ENCODE results near the gene KIF19.
"Not testable (repeated sequence)": the region's sequence is repeated elsewhere in the genome, so short reads cannot be mapped to it uniquely, and the experiment has no call there.

KIF19 gene, protein sequence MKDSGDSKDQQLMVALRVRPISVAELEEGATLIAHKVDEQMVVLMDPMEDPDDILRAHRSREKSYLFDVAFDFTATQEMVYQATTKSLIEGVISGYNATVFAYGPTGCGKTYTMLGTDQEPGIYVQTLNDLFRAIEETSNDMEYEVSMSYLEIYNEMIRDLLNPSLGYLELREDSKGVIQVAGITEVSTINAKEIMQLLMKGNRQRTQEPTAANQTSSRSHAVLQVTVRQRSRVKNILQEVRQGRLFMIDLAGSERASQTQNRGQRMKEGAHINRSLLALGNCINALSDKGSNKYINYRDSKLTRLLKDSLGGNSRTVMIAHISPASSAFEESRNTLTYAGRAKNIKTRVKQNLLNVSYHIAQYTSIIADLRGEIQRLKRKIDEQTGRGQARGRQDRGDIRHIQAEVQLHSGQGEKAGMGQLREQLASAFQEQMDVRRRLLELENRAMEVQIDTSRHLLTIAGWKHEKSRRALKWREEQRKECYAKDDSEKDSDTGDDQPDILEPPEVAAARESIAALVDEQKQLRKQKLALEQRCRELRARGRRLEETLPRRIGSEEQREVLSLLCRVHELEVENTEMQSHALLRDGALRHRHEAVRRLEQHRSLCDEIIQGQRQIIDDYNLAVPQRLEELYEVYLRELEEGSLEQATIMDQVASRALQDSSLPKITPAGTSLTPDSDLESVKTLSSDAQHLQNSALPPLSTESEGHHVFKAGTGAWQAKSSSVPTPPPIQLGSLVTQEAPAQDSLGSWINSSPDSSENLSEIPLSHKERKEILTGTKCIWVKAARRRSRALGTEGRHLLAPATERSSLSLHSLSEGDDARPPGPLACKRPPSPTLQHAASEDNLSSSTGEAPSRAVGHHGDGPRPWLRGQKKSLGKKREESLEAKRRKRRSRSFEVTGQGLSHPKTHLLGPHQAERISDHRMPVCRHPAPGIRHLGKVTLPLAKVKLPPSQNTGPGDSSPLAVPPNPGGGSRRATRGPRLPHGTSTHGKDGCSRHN

DNA sequence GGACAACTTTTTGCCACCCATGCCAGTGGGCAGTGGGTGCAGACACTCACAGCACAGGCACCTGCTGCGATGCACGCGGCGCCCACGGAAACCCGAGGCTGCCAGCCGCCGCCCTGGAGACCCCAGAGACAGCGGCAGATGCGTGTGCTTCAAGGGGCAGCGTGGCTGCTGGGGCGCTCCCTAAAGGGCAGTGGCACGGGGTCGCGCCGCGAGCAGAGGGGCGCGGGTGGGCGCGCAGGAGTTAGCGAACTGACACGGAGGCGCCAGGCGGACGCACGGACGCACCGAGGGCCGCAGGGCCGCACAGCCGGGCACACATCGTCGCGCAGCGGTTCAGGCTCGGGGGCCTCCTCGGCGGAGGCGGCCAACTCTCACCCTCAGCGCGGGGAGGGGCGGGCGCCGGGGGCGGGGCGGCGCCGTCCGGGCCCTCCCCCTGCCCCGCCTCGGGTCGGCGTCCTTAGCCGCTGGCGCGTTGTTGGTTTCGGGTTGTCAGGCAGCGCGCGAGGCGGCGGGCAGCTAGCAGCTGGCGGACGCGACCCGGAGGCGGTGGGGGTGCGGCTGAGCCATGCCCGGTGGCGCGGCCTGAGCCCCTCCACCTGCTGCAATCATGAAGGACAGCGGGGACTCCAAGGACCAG lies at the start of gene KIF19:
KIF19 (plus strand) TSS at position 484 of the 637 bp plus-strand sequence; CDS start at position 608, 124 bp downstream.
- Mint-ChIP-seq H3K4me1 (no peaks in the 10 kb centered on the region), H3K4me3 (peak within 1 kb of the TSS; percentile 50), H3K27ac (no peak within 1 kb of the TSS), H3K9me3 (no peaks in the 10 kb centered on the region), H3K36me3 (no peaks in the 10 kb centered on the region), H3K27me3 (peaks cover 25% of the 10 kb centered on the region)
- no peak for DNase-seq (ENCODE audit: low spot score in 2 of 2)
- peak; percentile 63 for ATAC-seq (ENCODE audit: low read depth)

DNA sequence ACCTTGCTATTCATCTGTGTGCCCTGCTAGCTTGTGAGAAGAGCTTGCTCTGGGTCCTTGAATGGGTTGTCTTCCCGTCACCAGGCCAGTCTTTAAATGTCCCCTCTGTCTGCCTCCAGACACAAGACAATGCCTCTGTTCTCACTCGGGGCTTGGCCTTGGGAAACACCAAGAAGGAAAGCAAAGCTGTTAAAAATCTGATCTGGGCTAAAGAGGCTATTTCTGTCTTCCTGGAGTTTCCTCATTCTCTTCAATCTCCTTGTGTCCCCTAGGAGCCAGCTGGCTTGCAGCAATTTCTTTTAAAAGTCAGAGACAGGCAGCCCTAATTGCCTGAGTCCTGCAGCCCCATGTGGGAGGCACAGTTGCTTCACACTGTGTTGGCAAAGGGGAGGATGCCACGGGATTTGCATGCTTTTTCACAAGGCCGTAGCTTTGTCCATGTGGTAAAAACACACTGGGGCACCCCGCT lies 49.5 kb upstream of the KIF19 start:
- no peaks in the 10 kb centered on the region for H3K9me3 Mint-ChIP-seq
- H3K4me1 Mint-ChIP-seq, result peaks cover 9% of the 10 kb centered on the region
- ATAC-seq (ENCODE audit: low read depth), result no peak
- H3K4me3 Mint-ChIP-seq, result no peak overlapping the region
- peaks cover 24% of the 10 kb centered on the region for H3K27me3 Mint-ChIP-seq
- DNase-seq (ENCODE audit: low spot score in 2 of 2), result no peak
- no peak overlapping the region for H3K27ac Mint-ChIP-seq
- H3K36me3 Mint-ChIP-seq, result no peaks in the 10 kb centered on the region

DNA sequence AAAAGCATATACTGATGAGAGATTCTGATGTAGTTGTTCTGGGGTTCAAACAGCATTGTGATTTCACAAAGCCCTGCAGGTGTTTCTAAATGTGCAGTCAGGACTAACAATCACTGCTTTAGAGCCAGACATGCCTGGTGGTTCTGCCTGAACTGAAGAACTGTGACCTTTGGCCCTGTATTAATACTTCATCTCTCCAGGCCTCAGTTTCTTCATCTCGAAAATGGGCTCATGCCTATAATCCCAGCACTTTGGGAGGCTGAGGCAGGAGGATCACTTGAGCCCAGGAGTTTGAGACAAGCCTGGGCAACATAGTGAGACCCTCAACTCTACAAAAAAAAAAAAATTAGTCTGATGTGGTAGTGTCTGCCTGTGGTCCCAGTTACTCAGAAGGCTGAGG lies 48.1 kb upstream of the KIF19 start:
- Mint-ChIP-seq H3K4me3 (no peak overlapping the region), H3K9me3 (no peaks in the 10 kb centered on the region), H3K36me3 (no peaks in the 10 kb centered on the region), H3K4me1 (peaks cover 9% of the 10 kb centered on the region), H3K27me3 (peaks cover 17% of the 10 kb centered on the region), H3K27ac (no peak overlapping the region)
- DNase-seq (ENCODE audit: low spot score in 2 of 2) (no peak), ATAC-seq (ENCODE audit: low read depth) (no peak)

DNA sequence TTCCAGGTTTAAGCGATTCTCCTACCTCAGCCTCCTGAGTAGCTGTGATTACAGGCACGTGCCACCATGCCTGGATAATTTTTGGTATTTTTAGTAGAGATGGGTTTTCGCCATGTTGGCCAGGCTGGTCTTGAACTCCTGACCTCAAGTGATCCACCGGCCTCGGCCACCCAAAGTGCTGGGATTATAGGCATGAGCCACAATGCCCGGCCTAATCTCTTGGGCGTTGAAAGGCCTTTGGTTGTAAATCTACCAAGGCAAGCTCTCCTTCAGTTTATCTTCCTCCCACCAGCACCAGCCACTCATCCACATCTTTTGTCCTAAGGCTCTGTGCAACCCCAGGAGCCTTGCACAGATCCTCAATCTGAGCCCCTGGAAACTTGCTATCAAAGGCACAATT lies 46.4 kb upstream of the KIF19 start:
- H3K4me3 Mint-ChIP-seq; ATAC-seq (ENCODE audit: low read depth); H3K27me3 Mint-ChIP-seq; H3K27ac Mint-ChIP-seq; H3K4me1 Mint-ChIP-seq; DNase-seq (ENCODE audit: low spot score in 2 of 2); H3K9me3 Mint-ChIP-seq; H3K36me3 Mint-ChIP-seq: not testable (repeated sequence)

DNA sequence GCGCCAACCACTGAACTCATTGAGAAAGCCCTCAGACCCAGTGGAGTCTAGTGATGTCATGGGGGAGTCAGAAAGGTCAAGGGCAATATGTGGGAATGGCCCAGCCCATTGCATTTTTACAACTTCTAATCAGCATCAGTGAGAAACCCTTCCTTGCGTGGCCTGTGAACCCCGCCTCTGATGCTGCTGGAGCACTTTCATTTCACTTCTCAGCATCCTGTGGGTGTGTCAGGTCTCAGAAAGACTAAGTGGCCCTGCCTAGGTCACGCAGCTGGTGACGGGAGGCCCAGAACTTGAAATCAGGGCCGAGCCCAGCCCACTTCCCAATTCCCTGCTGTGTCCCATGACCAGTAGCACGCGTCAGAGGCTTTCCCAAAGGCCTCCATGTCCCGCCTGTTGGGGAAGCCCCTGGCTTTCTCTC lies 45.9 kb upstream of the KIF19 start:
- Mint-ChIP-seq H3K4me1 (peaks cover 3% of the 10 kb centered on the region), H3K27me3 (peaks cover 8% of the 10 kb centered on the region), H3K36me3 (no peaks in the 10 kb centered on the region), H3K4me3 (no peak overlapping the region), H3K27ac (no peak overlapping the region), H3K9me3 (no peaks in the 10 kb centered on the region)
- DNase-seq (ENCODE audit: low spot score in 2 of 2), result no peak
- ATAC-seq (ENCODE audit: low read depth), result peak; percentile 73

DNA sequence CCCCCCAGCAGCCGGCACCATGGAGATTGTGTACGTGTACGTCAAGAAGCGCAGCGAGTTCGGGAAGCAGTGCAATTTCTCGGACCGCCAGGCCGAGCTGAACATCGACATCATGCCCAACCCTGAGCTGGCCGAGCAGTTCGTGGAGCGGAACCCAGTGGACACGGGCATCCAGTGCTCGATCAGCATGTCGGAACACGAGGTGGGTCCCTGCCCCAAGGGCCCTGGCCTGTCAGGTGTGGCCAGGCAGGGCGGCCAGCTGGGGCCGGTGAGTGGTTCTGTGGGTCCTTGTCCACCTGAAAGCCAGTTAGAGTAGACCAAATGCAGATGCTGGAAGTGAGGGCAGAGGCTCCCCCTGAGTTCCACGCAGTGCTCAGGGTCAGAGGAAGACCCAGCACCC lies 44.2 kb upstream of the KIF19 start:
- no peak for ATAC-seq (ENCODE audit: low read depth)
- H3K9me3 Mint-ChIP-seq, result no peaks in the 10 kb centered on the region
- H3K36me3 Mint-ChIP-seq, result no peaks in the 10 kb centered on the region
- no peak overlapping the region for H3K27ac Mint-ChIP-seq
- no peak for DNase-seq (ENCODE audit: low spot score in 2 of 2)
- H3K27me3 Mint-ChIP-seq, result peaks cover 3% of the 10 kb centered on the region
- H3K4me1 Mint-ChIP-seq, result peaks cover 3% of the 10 kb centered on the region
- H3K4me3 Mint-ChIP-seq, result no peak overlapping the region

DNA sequence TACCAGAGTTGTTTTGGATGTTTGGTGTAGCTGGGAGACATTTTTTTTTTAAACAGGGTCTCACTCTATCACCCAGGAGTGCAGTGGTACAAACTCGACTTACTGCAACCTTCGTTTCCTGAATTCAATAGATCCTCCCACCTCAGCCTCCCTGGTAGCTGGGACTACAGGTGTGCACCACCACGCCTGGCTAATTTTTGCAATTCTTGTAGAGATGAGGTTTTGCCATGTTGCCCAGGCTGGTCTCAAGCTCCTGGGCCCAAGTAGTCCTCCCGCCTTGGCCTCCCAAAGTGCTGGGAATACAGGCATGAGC lies 43.8 kb upstream of the KIF19 start:
- DNase-seq (ENCODE audit: low spot score in 2 of 2); ATAC-seq (ENCODE audit: low read depth); H3K27me3 Mint-ChIP-seq; H3K9me3 Mint-ChIP-seq; H3K27ac Mint-ChIP-seq; H3K4me1 Mint-ChIP-seq; H3K4me3 Mint-ChIP-seq; H3K36me3 Mint-ChIP-seq: not testable (repeated sequence)

DNA sequence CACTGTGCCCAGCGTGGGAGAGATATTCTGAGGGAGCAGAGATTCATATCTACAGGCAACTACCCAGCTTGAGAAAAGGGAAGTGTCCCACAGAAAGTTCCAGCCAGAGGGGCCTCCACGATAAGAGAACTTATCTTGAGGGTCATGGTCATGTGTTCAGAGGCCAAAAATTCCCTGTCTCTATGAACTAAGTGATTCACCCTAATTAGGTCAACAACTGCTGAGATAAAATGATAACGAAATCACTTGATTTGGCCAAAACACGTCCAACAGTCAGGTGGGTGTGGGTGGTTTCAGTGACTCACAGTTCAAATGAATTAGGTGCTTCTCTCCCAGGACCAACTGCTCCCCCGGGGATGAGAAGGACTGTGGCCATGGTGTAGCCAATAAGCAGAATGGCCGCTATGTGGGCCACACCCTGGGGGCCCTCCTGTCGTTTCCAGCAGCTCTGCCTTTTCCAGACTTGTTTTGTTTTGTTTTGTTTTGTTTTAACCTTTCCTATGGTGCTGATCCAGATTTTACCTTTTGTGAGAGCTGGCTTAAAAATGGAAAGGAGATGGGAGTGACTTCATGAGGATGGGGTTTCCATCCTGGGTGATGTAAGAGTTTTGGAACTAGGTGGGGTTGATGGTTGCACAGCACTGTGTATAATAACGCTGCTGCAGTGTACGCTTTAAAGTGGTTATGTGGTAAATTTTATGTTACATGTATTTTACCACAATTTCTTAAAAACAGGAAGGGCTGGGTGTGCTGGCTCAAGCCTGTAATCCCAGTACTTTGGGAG lies 43.2 kb upstream of the KIF19 start:
- no peaks in the 10 kb centered on the region for H3K36me3 Mint-ChIP-seq
- peaks cover 3% of the 10 kb centered on the region for H3K27me3 Mint-ChIP-seq
- H3K9me3 Mint-ChIP-seq, result no peaks in the 10 kb centered on the region
- H3K4me3 Mint-ChIP-seq, result no peak overlapping the region
- H3K27ac Mint-ChIP-seq, result no peak overlapping the region
- ATAC-seq (ENCODE audit: low read depth) (no peak), DNase-seq (ENCODE audit: low spot score in 2 of 2) (no peak)
- H3K4me1 Mint-ChIP-seq, result peaks cover 6% of the 10 kb centered on the region

DNA sequence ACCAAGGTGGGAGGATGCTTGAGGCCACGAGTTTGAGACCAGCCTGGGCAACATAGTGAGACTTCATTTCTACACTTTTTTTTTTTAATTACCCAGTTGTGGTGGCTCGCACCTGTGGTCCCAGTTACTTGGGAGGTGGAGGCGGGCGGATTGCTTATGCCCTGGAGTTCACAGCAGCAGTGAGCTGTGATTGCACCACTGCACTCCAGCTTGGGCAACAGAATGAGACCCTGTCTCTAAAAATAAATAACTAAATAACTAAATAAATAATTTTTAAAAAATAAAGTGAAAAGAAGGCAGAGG lies 42.7 kb upstream of the KIF19 start:
- H3K4me3 Mint-ChIP-seq, result no peak overlapping the region

DNA sequence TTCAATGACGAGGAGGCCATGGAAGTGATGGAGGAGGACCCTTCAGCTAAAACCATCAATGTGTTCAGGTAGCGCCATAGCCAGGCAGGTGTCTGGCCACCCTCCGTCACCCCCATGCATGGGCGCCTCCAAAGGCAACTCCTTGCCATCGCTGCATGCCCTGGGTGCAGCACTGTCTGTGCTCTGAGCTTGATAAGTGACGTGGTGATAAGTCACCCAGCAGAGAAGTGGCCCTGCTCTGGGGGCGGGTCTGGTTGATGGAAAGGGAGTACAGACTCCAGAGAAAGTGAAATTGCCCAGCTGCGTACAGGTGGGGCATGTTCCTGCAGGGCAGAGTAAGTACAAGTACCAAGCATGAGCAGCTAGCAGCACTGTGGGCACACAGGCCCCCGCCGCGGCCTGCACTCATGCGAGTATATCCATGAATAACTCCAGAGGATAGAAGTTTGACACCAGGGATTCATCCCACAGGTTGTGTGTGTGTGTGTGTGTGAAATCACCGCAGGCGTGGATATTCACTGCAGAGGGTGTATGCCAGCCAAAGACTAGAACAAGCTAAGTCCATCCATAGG lies 38.9 kb upstream of the KIF19 start:
- no peak for ATAC-seq (ENCODE audit: low read depth)
- Mint-ChIP-seq H3K4me1 (peaks cover 2% of the 10 kb centered on the region), H3K36me3 (no peaks in the 10 kb centered on the region), H3K4me3 (no peak overlapping the region), H3K9me3 (no peaks in the 10 kb centered on the region), H3K27me3 (peaks cover 5% of the 10 kb centered on the region), H3K27ac (no peak overlapping the region)
- DNase-seq (ENCODE audit: low spot score in 2 of 2), result no peak

More for the DNA sequence above, 42.7 kb upstream of the KIF19 start:
- H3K36me3 Mint-ChIP-seq, result no peaks in the 10 kb centered on the region
- peaks cover 6% of the 10 kb centered on the region for H3K4me1 Mint-ChIP-seq
- no peak for ATAC-seq (ENCODE audit: low read depth)
- no peaks in the 10 kb centered on the region for H3K9me3 Mint-ChIP-seq
- peaks cover 3% of the 10 kb centered on the region for H3K27me3 Mint-ChIP-seq
- no peak for DNase-seq (ENCODE audit: low spot score in 2 of 2)
- no peak overlapping the region for H3K27ac Mint-ChIP-seq

DNA sequence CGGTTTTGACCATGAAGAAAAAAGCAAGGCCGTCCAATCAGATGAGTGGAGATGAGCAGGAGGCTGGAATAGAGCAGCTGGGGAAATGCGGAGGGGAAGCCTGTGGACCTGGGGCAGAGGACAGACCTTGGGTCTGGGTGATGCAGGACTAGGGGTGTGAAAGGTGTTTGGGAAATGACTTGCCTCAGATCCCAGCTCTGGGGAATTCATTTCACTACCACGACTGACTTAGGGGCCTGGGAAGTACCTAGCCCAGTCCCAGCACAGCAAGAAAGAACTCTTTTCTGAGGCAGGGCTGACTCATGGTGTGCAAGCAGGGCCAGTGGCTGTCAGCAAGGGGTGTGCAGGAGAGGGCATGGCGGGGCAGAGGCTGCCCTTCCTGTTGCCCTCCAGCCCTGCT lies 37.2 kb upstream of the KIF19 start:
- Mint-ChIP-seq H3K27me3 (peaks cover 4% of the 10 kb centered on the region), H3K4me3 (no peak overlapping the region), H3K36me3 (no peaks in the 10 kb centered on the region), H3K4me1 (peaks cover 2% of the 10 kb centered on the region), H3K27ac (no peak overlapping the region), H3K9me3 (no peaks in the 10 kb centered on the region)
- DNase-seq (ENCODE audit: low spot score in 2 of 2), result no peak
- no peak for ATAC-seq (ENCODE audit: low read depth)

DNA sequence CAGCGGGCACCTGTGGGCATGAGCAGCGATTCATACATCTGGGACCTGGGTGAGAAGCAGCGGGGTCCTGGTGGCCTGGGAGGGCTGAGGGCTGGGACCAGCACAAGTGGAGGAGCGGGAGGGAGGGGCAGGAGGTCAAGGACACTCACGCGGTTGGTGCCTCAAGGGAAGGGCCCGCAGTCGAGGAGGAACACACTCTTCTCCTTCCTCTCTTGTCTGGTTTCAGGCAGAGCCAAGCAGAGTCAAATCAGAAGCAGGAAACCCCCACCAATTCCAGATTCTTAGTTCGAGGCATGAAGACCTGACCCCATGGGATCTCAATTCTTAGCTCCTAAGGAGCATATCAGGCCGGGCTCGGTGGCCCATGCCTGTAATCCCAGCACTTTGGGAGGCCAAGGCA lies 36.3 kb upstream of the KIF19 start:
- H3K36me3 Mint-ChIP-seq, result peaks cover under 1% of the 10 kb centered on the region
- H3K9me3 Mint-ChIP-seq, result peaks cover under 1% of the 10 kb centered on the region
- H3K4me3 Mint-ChIP-seq, result no peak overlapping the region
- H3K27ac Mint-ChIP-seq, result no peak overlapping the region
- no peak for DNase-seq (ENCODE audit: low spot score in 2 of 2)
- H3K27me3 Mint-ChIP-seq, result peaks cover 4% of the 10 kb centered on the region
- H3K4me1 Mint-ChIP-seq, result peaks cover 2% of the 10 kb centered on the region
- no peak for ATAC-seq (ENCODE audit: low read depth)

DNA sequence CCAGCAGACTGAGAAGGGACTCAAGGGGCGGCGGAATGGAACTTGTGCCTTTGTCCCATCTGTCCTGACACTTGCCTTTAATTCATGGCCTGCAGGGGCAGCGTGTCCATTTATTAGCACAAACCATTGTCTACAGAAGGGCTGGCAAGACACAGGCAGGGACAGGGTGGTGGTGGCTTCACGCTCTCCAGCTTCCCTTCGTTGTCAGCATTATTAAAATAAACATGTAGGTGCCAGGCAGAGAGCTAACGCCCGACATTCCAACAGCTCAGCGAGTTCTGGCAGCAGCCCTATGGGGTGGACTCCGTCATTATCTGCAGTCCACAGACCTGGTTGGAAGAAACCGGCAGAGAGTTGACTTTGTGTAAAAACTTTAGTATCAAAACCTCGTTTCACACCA lies 35.7 kb upstream of the KIF19 start:
- Mint-ChIP-seq H3K27ac (no peak overlapping the region), H3K4me3 (no peak overlapping the region), H3K9me3 (peaks cover 2% of the 10 kb centered on the region), H3K36me3 (peaks cover 3% of the 10 kb centered on the region), H3K4me1 (peaks cover 2% of the 10 kb centered on the region), H3K27me3 (peaks cover 7% of the 10 kb centered on the region)
- ATAC-seq (ENCODE audit: low read depth), result no peak
- no peak for DNase-seq (ENCODE audit: low spot score in 2 of 2)
